H1 (cell line): ENCODE data around the gene MYO1F. TPM values are rescaled to one million over a fixed set of nuclear protein-coding genes. Genes with fewer than 3 reads are reported as not detected.

Source experiments
- CBX5 ChIP-seq: fragments of 300-800, 300-1000 bp; sonication (generic); IDR thresholded peaks from 2 replicates; pipeline ENCODE4 v1.7.1; 2016; ENCODE audit warnings: antibody characterized with exemption, low read length, low read depth
- CHD7 ChIP-seq: fragments of 300-600 bp; sonication (generic); IDR thresholded peaks from 2 replicates; pipeline ENCODE4 v1.7.1; 2012; ENCODE audit warnings: low read length, moderate library complexity, mild to moderate bottlenecking, inconsistent platforms; ENCODE audit not compliant: insufficient replicate concordance
- polyA plus RNA-seq, 7 experiments: library from polyadenylated mRNA; depleted of rRNA in 3 of 7; stranded (reverse) in 5 of 7; unstranded in 2 of 7; fragments of >200 nt in 5 of 7; fragments of 200-250 nt in 2 of 7; gene quantifications; 1 replicate in 5 of 7; 2 replicates in 1 of 7; 4 replicates in 1 of 7; pipeline versions ENCODE4 v1.2.1 to v1.2.3, GENCODE V29; 2011 to 2013; ENCODE audit warnings: missing spikeins in 2 of 7, mixed read lengths in 2 of 7
- total RNA-seq: library from RNA; stranded (reverse); fragmentation: NEBNext Ultra II Directional; extraction: Animal tissue kit (Norgen Biotek cat#: 25700); gene quantifications from 2 replicates; pipeline ENCODE4 v1.2.1, GENCODE V29; 2021

Gene MYO1F
- total and polyA plus RNA-seq, 2 of the 8 experiments (the other 6 are each of a cell fraction or from before 2014, with no cell fraction given) = 1.4 to 4.6 TPM

- TF ChIP-seq CHD7 (no peak), CBX5 (no peak)
These were observed 99.4 kb downstream of the MYO1F start (continued) for GRCh38 chr19:8477889-8478288.
